ENCODE measurements around the gene OR10H1. TPM values are rescaled to one million over a fixed set of nuclear protein-coding genes. Genes with fewer than 3 reads are reported as not detected.
"Not testable (repeated sequence)": the region's sequence is repeated elsewhere in the genome, so short reads cannot be mapped to it uniquely, and the experiment has no call there.

The OR10H1 gene
- total RNA-seq, 3 donors from 2014 or later, result 0.06 to 0.07 (median 0.06) TPM

- intact Hi-C loops (cut with DNase I, micrococcal nuclease), result no loop called here
- no peak for ATAC-seq
- TF ChIP-seq CTCF (IDR thresholded peaks at IDR 0.05), result no peak
- H3K4me3 ChIP-seq, result no peak overlapping the region
- H3K9me3 ChIP-seq, result no peaks in the 10 kb centered on the region
- H3K4me1 ChIP-seq (ENCODE audit: low read depth), result no peaks in the 10 kb centered on the region
- no peaks in the 10 kb centered on the region for H3K36me3 ChIP-seq (ENCODE audit: low read depth)
- DNase-seq, result no peak
Measured at GRCh38 chr19:15859187-15859586, 43.7 kb upstream of the OR10H1 start.

- ATAC-seq (no peak), DNase-seq (no peak)
- intact Hi-C loops (cut with DNase I, micrococcal nuclease), result no loop called here
- no peaks in the 10 kb centered on the region for H3K4me1 ChIP-seq (ENCODE audit: low read depth)
- no peaks in the 10 kb centered on the region for H3K9me3 ChIP-seq
- TF ChIP-seq CTCF (IDR thresholded peaks at IDR 0.05), result no peak
- H3K4me3 ChIP-seq, result no peak overlapping the region
- H3K36me3 ChIP-seq (ENCODE audit: low read depth), result no peaks in the 10 kb centered on the region
Measured at GRCh38 chr19:15850385-15850784, 34.9 kb upstream of the OR10H1 start.

- H3K4me1 ChIP-seq (ENCODE audit: low read depth), result no peaks in the 10 kb centered on the region
- intact Hi-C loops (cut with DNase I, micrococcal nuclease), result no loop called here
- no peak overlapping the region for H3K4me3 ChIP-seq
- no peak for TF ChIP-seq CTCF (IDR thresholded peaks at IDR 0.05)
- no peak for ATAC-seq
- no peak for DNase-seq
- H3K9me3 ChIP-seq, result no peaks in the 10 kb centered on the region
- H3K36me3 ChIP-seq (ENCODE audit: low read depth), result no peaks in the 10 kb centered on the region
Measured at GRCh38 chr19:15846923-15847322, 31.5 kb upstream of the OR10H1 start.

GRCh38 chr19:15843894-15844222 is 28.4 kb upstream of the OR10H1 start:
- ATAC-seq; intact Hi-C loops (cut with DNase I, micrococcal nuclease): not testable (repeated sequence)

GRCh38 chr19:15843203-15843893 is 27.9 kb upstream of the OR10H1 start:
- intact Hi-C loops (cut with DNase I, micrococcal nuclease), result no loop called here

More at GRCh38 chr19:15843894-15844222, 28.4 kb upstream of the OR10H1 start:
- not testable (repeated sequence) for H3K4me1 ChIP-seq (ENCODE audit: low read depth); H3K9me3 ChIP-seq; H3K4me3 ChIP-seq; DNase-seq; H3K36me3 ChIP-seq (ENCODE audit: low read depth)

More at GRCh38 chr19:15843203-15843893, 27.9 kb upstream of the OR10H1 start:
- DNase-seq, result no peak
- Histone ChIP-seq H3K4me3 (no peak overlapping the region), H3K4me1 (ENCODE audit: low read depth) (no peaks in the 10 kb centered on the region), H3K36me3 (ENCODE audit: low read depth) (no peaks in the 10 kb centered on the region), H3K9me3 (no peaks in the 10 kb centered on the region)
- TF ChIP-seq CTCF (IDR thresholded peaks at IDR 0.05), result no peak
- no peak for ATAC-seq
